Body of pancreas (tissue), 4 donors: Measurements from ENCODE around the gene PRR29. TPM values are rescaled to one million over a fixed set of nuclear protein-coding genes. Genes with fewer than 3 reads are reported as not detected.
"Not testable (repeated sequence)": the region's sequence is repeated elsewhere in the genome, so short reads cannot be mapped to it uniquely, and the experiment has no call there.

Experiments used
- ATAC-seq: fragments of 150-250 bp; one replicate; pipeline ENCODE4 v1.9.1; 2016
- DNase-seq, 4 donors: peaks; one replicate each; pipeline ENCODE4 v3.0.0-alpha.2; 2019
- H3K27ac ChIP-seq, 4 donors: fragments of 200-600 bp; sonication (generic); 1 replicate in 3 of 4; 2 replicates in 1 of 4; pipeline versions ENCODE4 v1.5.1 to v1.6.1; 2016 to 2019; ENCODE audit warnings: mild to moderate bottlenecking in 1 of 4, mixed read lengths in 1 of 4, moderate library complexity in 1 of 4
- H3K27me3 ChIP-seq, 2 donors: fragments of 200-600 bp; sonication (generic); one replicate each; pipeline ENCODE4 v1.6.0; 2016; ENCODE audit warnings: mild to moderate bottlenecking in 1 of 2
- H3K36me3 ChIP-seq, 2 donors: fragments of 200-600 bp; sonication (generic); replicated peaks in 1 of 2; 2 replicates each; pipeline ENCODE4 v1.5.1; 2016; ENCODE audit warnings: low read depth in 2 of 2; ENCODE audit not compliant: insufficient read depth in 1 of 2
- H3K4me1 ChIP-seq: fragments of 200-600 bp; sonication (generic); one replicate; pipeline ENCODE4 v1.6.0; 2016
- H3K4me3 ChIP-seq, 2 donors: fragments of 200-600 bp; sonication (generic); 1 replicate in 1 of 2; 2 replicates in 1 of 2; pipeline ENCODE4 v1.5.1; 2016 to 2019
- H3K9me3 ChIP-seq, 3 donors: fragments of 200-600 bp; sonication (generic); 1 replicate in 2 of 3; 2 replicates in 1 of 3; pipeline ENCODE4 v1.5.1; 2016
- POLR2A ChIP-seq, 3 donors: fragments of 450-650 bp; IDR thresholded peaks; one replicate each; pipeline ENCODE4 v1.6.1; 2016; ENCODE audit warnings: antibody characterized with exemption in 3 of 3, mild to moderate bottlenecking in 2 of 3
- WGBS, 2 donors: methylation state at CpG; one replicate each; pipeline ENCODE4 v1.1.5; 2017; 5-methylcytosine and 5-hydroxymethylcytosine counted together
- intact Hi-C: fragments of 100-400 bp; cut with DNase I; formaldehyde crosslinking; loops from one replicate; pipeline ENCODE4 v1.15.1; 2023
- total RNA-seq, 2 donors: library from RNA; depleted of rRNA; stranded (reverse); fragments of >200 nt; gene quantifications; one replicate each; pipeline ENCODE4 v1.1.0, GENCODE V29; 2016
- TF ChIP-seq, protein P1 (sequence below), 7 experiments: fragments of 450-650 bp in 4 of 7; fragments of 200-600 bp in 3 of 7; sonication (generic) in 3 of 7; IDR thresholded peaks; one replicate each; pipeline ENCODE4 v1.5.1; 2016 to 2019; ENCODE audit warnings: antibody characterized with exemption in 7 of 7

PRR29 gene
- total RNA-seq, 2 donors from 2014 or later = 0.52 to 1.6 TPM

DNA sequence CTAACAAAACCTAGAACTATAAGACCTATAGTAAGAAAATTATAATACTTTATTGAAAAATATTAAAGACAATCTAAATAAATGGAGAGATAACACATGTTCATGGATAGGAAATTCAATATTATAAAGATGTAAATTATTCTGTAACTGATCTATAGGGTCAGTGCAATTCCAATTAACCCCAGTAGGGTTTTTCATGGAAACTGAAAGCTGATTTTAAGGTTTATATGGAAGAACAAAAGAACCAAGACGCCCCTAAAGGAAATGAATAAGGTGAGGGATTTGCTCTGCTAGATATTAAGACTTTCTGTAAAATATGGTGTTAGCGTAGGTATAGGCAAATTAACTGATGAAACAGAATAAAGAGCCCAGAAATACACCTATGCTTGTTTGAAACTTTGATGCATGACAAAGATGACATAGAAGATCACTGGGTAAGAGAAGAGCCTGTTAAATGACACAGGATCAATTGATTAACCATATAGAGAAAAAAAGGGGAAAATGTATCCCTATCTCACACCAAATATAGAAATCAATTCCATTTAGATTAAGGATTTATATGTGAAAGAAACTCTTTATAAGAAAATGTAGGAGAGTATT lies 19.3 kb downstream of the PRR29 start:
- Histone ChIP-seq H3K27ac (peak overlapping the region in 1 of 4 donors; percentile 11), H3K9me3 (no peaks in the 10 kb centered on the region), H3K4me1 (peaks cover 8% of the 10 kb centered on the region), H3K4me3 (no peak overlapping the region), H3K27me3 (no peaks in the 10 kb centered on the region), H3K36me3 (no peaks in the 10 kb centered on the region)
- WGBS, 2 donors = 78 to 94% methylated on average over 2 of the region's 2 CpGs
- intact Hi-C loops = no loop called here
- no peak for TF ChIP-seq POLR2A (IDR thresholded peaks at IDR 0.05)
- TF ChIP-seq, protein P1, sequence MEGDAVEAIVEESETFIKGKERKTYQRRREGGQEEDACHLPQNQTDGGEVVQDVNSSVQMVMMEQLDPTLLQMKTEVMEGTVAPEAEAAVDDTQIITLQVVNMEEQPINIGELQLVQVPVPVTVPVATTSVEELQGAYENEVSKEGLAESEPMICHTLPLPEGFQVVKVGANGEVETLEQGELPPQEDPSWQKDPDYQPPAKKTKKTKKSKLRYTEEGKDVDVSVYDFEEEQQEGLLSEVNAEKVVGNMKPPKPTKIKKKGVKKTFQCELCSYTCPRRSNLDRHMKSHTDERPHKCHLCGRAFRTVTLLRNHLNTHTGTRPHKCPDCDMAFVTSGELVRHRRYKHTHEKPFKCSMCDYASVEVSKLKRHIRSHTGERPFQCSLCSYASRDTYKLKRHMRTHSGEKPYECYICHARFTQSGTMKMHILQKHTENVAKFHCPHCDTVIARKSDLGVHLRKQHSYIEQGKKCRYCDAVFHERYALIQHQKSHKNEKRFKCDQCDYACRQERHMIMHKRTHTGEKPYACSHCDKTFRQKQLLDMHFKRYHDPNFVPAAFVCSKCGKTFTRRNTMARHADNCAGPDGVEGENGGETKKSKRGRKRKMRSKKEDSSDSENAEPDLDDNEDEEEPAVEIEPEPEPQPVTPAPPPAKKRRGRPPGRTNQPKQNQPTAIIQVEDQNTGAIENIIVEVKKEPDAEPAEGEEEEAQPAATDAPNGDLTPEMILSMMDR (IDR thresholded peaks at IDR 0.05) = peak in 2 of 7 experiments; percentile 4 to 7
- ATAC-seq (no peak), DNase-seq (no peak)

DNA sequence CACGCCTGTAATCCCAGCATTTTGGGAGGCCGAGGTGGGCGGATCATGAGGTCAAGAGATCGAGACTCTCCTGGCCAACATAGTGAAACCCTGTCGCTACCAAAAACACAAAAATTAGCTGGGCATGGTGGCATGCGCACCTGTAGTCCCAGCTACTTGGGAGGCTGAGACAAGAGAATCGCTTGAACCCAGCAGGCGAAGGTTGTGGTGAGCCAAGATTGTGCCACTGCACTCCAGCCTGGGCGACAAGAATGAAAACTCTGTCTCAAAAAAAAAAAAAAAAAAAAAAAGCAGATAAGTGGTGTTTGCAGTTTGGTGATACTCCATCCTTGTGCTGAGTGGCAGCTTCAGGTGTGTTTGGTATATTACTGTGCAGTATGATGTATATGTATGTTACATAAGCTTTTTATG lies 21.4 kb downstream of the PRR29 start:
- Histone ChIP-seq H3K4me1 (peaks cover 19% of the 10 kb centered on the region), H3K27ac (peak overlapping the region in 2 of 4 donors; percentile 47 to 58)
- H3K27me3 ChIP-seq, DNase-seq, ATAC-seq, H3K4me3 ChIP-seq, intact Hi-C loops, H3K36me3 ChIP-seq, H3K9me3 ChIP-seq: not testable (repeated sequence)
- WGBS, 2 donors = 61 to 68% methylated on average over 9 of the region's 9 CpGs

DNA sequence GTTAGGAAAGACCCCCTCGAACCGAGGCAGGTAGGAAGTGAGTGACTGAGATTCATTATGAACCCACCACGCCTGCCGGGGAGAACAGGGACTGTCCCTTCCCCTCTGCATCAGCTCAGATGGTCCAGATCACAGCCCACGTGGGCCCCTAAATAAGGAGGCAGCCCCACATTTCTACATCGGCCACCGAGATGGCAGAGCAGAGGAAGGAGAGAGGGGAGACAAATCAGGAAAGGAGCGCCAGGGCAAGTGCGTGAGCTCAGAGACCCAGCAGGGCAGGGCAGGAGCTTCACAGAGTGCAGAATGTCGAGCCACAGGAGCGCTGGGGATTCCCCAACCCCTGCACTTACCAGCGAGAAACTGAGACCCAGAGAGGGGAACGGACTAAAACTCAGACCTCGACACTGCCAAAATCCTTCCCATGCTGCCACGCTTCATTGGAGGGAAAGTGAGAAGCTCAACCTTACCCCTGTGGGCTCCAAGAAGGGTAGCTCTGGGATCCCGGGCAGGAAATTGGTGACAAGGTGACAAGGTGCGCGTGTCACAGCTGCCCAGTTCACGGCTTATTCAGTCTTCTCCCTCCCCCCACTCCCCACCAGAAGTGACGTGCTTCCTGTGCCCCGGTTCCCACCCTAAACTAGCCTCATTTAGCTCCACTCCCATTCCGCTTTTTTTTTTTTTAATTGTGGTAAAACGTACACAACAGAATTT lies 22.1 kb downstream of the PRR29 start, which contains the start of gene ICAM2:
TSS of gene ICAM2 (minus strand) at position 578 of the 711 bp plus-strand sequence. CDS start 13,942 bp downstream, outside the sequence.
- H3K9me3 ChIP-seq = no peaks in the 10 kb centered on the region
- no peaks in the 10 kb centered on the region for H3K36me3 ChIP-seq
- DNase-seq (peak; percentile 55 to 76 (median 66)), ATAC-seq (peak; percentile 64)
- peak within 1 kb of the TSS in 1 of 2 donors; percentile 0 for H3K4me3 ChIP-seq
- H3K27ac ChIP-seq = peak within 1 kb of the TSS in 3 of 4 donors; percentile 47 to 60 (median 58)
- intact Hi-C loops = no loop called here
- no peaks in the 10 kb centered on the region for H3K27me3 ChIP-seq
- peak in 2 of 3 donors; percentile 47 to 56 for TF ChIP-seq POLR2A (IDR thresholded peaks at IDR 0.05)
- TF ChIP-seq, protein P1 (IDR thresholded peaks at IDR 0.05) = no peak
- H3K4me1 ChIP-seq = peaks cover 26% of the 10 kb centered on the region
- WGBS, 2 donors = 11 to 18% methylated on average over 23 of the region's 23 CpGs

DNA sequence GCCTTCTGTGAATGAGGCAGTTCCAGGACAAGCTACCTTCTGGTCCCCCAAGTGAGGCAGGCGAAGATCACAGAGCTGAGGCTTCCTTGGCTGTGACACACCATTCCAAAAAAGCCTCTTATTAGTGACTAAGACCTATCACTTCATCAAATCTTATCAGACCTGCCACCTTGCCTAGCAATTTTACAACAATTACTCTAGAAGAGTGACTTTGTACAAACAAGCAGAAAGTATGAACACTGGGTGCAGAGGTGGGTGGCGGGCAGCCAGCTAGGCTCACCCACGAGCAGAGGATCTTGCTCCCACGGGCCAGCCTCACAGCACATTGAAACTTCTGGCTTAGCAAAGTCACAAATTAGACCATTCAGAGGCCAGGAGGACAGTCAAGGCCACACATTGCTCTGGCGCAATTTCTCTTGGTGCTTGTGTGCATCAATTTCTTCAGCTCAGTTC lies 24.5 kb downstream of the PRR29 start:
- no peaks in the 10 kb centered on the region for H3K9me3 ChIP-seq
- peak in 2 of 4 donors; percentile 45 to 53 for DNase-seq
- peaks cover 36% of the 10 kb centered on the region for H3K4me1 ChIP-seq
- TF ChIP-seq, protein P1 (IDR thresholded peaks at IDR 0.05) = no peak
- no peak for TF ChIP-seq POLR2A (IDR thresholded peaks at IDR 0.05)
- intact Hi-C loops = no loop called here
- WGBS, 2 donors = 55 to 59% methylated on average over 5 of the region's 5 CpGs
- no peak overlapping the region for H3K27ac ChIP-seq
- no peaks in the 10 kb centered on the region for H3K27me3 ChIP-seq
- H3K4me3 ChIP-seq = no peak overlapping the region
- no peaks in the 10 kb centered on the region for H3K36me3 ChIP-seq
- no peak for ATAC-seq

DNA sequence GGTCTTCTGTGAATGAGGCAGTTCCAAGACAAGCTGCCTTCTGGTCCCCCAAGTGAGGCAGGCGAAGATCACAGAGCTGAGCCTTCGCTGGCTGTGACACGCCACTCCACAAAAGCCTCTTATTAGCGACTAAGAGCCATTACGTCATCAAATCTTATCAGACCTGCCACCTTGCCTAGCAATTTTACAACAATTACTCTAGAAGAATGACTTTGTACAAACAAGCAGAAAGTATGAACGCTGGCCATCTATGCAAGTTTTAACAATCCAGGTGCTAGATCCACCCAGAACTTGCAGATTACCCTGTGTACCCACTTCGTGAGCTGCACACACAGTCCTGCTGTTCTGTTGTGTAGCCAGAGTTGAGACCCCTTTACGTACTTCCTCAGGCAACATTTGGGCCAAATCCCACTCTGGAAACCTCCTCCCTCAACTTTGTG lies 26.1 kb downstream of the PRR29 start:
- WGBS, 2 donors = 32 to 37% methylated on average over 8 of the region's 8 CpGs
- peak overlapping the region; percentile 49 to 67 (median 65) for H3K27ac ChIP-seq
- intact Hi-C loops = no loop called here
- H3K4me3 ChIP-seq = no peak overlapping the region
- H3K27me3 ChIP-seq = no peaks in the 10 kb centered on the region
- H3K9me3 ChIP-seq = no peaks in the 10 kb centered on the region
- DNase-seq (peak in 3 of 4 donors; percentile 48 to 55 (median 51)), ATAC-seq (peak; percentile 47)
- TF ChIP-seq, protein P1 (IDR thresholded peaks at IDR 0.05) = no peak
- TF ChIP-seq POLR2A (IDR thresholded peaks at IDR 0.05) = no peak
- H3K4me1 ChIP-seq = peaks cover 36% of the 10 kb centered on the region
- no peaks in the 10 kb centered on the region for H3K36me3 ChIP-seq
